ENCODE results near the gene COX4I1.

GRCh38 chr16:85803570-85803969, 4.1 kb downstream of the COX4I1 start:
- TF ChIP-seq CTCF (IDR thresholded peaks at IDR 0.05 in 2 of 3, conservative IDR thresholded peaks at IDR 0.05 in 1 of 3; ENCODE audit: control insufficient read depth in 2 of 3, extremely low read depth in 1 of 3, insufficient read depth in 1 of 3, low read depth in 3 of 3, low read length in 3 of 3): no peak
- no peak for TF ChIP-seq CREM (IDR thresholded peaks at IDR 0.05; ENCODE audit: low read depth)
- no peak for TF ChIP-seq ZZZ3 (IDR thresholded peaks at IDR 0.05; ENCODE audit: control insufficient read depth, insufficient read length, low read depth)
- TF ChIP-seq RAD21 (IDR thresholded peaks at IDR 0.05; ENCODE audit: insufficient read depth, low read depth, low read length): no peak
- TF ChIP-seq ZNF384 (IDR thresholded peaks at IDR 0.05; ENCODE audit: borderline replicate concordance, low read depth, low read length): no peak
- TF ChIP-seq POLR2AphosphoS5 (IDR thresholded peaks at IDR 0.05; ENCODE audit: low read length): peak; percentile 47; the same call in 1 of the 2 replicates
- no peak for TF ChIP-seq TAF1 (IDR thresholded peaks at IDR 0.05; ENCODE audit: borderline replicate concordance, low read depth, low read length)
- no peak for TF ChIP-seq EED (IDR thresholded peaks at IDR 0.05; ENCODE audit: low read depth)
- no peak for TF ChIP-seq BRCA1 (IDR thresholded peaks at IDR 0.05; ENCODE audit: low read depth, low read length)
- no peak for TF ChIP-seq NR2C2 (IDR thresholded peaks at IDR 0.05; ENCODE audit: borderline replicate concordance, control insufficient read depth, insufficient read length, low read depth)
- no peak for TF ChIP-seq ESRRA (IDR thresholded peaks at IDR 0.05; ENCODE audit: low read length)

Measured in GM12878 (cell line).